H9 (cell line): ENCODE measurements around the gene MFSD12. TPM values are rescaled to one million over a fixed set of nuclear protein-coding genes. Genes with fewer than 3 reads are reported as not detected.

Source experiments
- DNase-seq: peaks from one replicate; pipeline ENCODE4 v3.0.0-alpha.2; 2017
- H2AFZ ChIP-seq: one replicate; pipeline ENCODE4 v1.6.1; 2013; ENCODE audit warnings: mild to moderate bottlenecking, low read length, control low read depth, moderate library complexity
- H2AK5ac ChIP-seq: 2 replicates; pipeline ENCODE4 v1.6.1; 2013; ENCODE audit warnings: low read length, control low read depth, mixed read lengths; ENCODE audit not compliant: insufficient read length
- H2BK120ac ChIP-seq: one replicate; pipeline ENCODE4 v1.6.1; 2013; ENCODE audit warnings: low read depth, mild to moderate bottlenecking, low read length, control low read depth, inconsistent platforms; ENCODE audit not compliant: poor library complexity, severe bottlenecking
- H2BK12ac ChIP-seq: 2 replicates; pipeline ENCODE4 v1.6.1; 2013; ENCODE audit warnings: low read length, control low read depth, mixed read lengths, low read depth; ENCODE audit not compliant: insufficient read length
- H2BK15ac ChIP-seq: 2 replicates; pipeline ENCODE4 v1.6.1; 2013; ENCODE audit warnings: low read depth, low read length, control low read depth
- H2BK20ac ChIP-seq: one replicate; pipeline ENCODE4 v1.6.1; 2013; ENCODE audit warnings: low read depth, mild to moderate bottlenecking, low read length, control low read depth, inconsistent platforms; ENCODE audit not compliant: poor library complexity, severe bottlenecking
- H2BK5ac ChIP-seq: 2 replicates; pipeline ENCODE4 v1.6.1; 2013; ENCODE audit warnings: low read length, control low read depth, mixed read lengths; ENCODE audit not compliant: insufficient read length
- H3K14ac ChIP-seq: 2 replicates; pipeline ENCODE4 v1.6.1; 2013; ENCODE audit warnings: low read length, control low read depth; ENCODE audit not compliant: insufficient read depth
- H3K18ac ChIP-seq: 2 replicates; pipeline ENCODE4 v1.6.1; 2013; ENCODE audit warnings: low read depth, mild to moderate bottlenecking, mixed read lengths, low read length, control low read depth; ENCODE audit not compliant: insufficient read length
- H3K23ac ChIP-seq: 2 replicates; pipeline ENCODE4 v1.6.1; 2013; ENCODE audit warnings: low read length, control low read depth, mixed read lengths, low read depth; ENCODE audit not compliant: insufficient read length
- H3K23me2 ChIP-seq: 2 replicates; pipeline ENCODE4 v1.6.1; 2013; ENCODE audit warnings: low read depth, mild to moderate bottlenecking, mixed read lengths, low read length, control low read depth; ENCODE audit not compliant: insufficient read length, poor library complexity, severe bottlenecking
- H3K27ac ChIP-seq: 2 replicates; pipeline ENCODE4 v1.5.1; 2013; ENCODE audit warnings: low read length, control low read depth, mixed read lengths, low read depth; ENCODE audit not compliant: insufficient read length
- H3K27me3 ChIP-seq: 2 replicates; pipeline ENCODE4 v1.6.1; 2013; ENCODE audit warnings: low read length, control low read depth, inconsistent platforms; ENCODE audit not compliant: insufficient read depth
- H3K4ac ChIP-seq: 2 replicates; pipeline ENCODE4 v1.6.1; 2013; ENCODE audit warnings: low read depth, mild to moderate bottlenecking, control low read depth, inconsistent platforms, low read length, moderate library complexity
- H3K4me1 ChIP-seq: 2 replicates; pipeline ENCODE4 v1.6.1; 2013; ENCODE audit warnings: low read length, control low read depth, inconsistent platforms; ENCODE audit not compliant: insufficient read depth
- H3K4me2 ChIP-seq: 2 replicates; pipeline ENCODE4 v1.6.1; 2013; ENCODE audit warnings: low read length, control low read depth, mixed read lengths; ENCODE audit not compliant: insufficient read length, insufficient read depth
- H3K56ac ChIP-seq: 2 replicates; pipeline ENCODE4 v1.6.1; 2013; ENCODE audit warnings: low read depth, mild to moderate bottlenecking, mixed read lengths, low read length, control low read depth; ENCODE audit not compliant: insufficient read length
- H3K79me1 ChIP-seq: 2 replicates; pipeline ENCODE4 v1.6.1; 2013; ENCODE audit warnings: low read depth, mild to moderate bottlenecking, moderate library complexity, low read length, control low read depth, inconsistent platforms; ENCODE audit not compliant: insufficient read depth, poor library complexity, severe bottlenecking
- H3K79me2 ChIP-seq: 2 replicates; pipeline ENCODE4 v1.6.1; 2013; ENCODE audit warnings: low read length, control low read depth, inconsistent platforms; ENCODE audit not compliant: insufficient read depth
- H3K9ac ChIP-seq: 2 replicates; pipeline ENCODE4 v1.6.1; 2013; ENCODE audit warnings: low read length, control low read depth, mixed read lengths; ENCODE audit not compliant: insufficient read length; ENCODE audit errors: extremely low read depth
- H3K9me3 ChIP-seq: one replicate; pipeline ENCODE4 v1.6.1; 2013; ENCODE audit warnings: low read depth, low read length, inconsistent platforms; ENCODE audit not compliant: control insufficient read depth
- H3T11ph ChIP-seq: one replicate; pipeline ENCODE4 v1.6.1; 2013; ENCODE audit warnings: mild to moderate bottlenecking, low read length, control low read depth, inconsistent platforms
- H4K20me1 ChIP-seq: one replicate; pipeline ENCODE4 v1.6.1; 2013; ENCODE audit not compliant: control insufficient read depth, insufficient read length, insufficient read depth
- H4K5ac ChIP-seq: 2 replicates; pipeline ENCODE4 v1.6.1; 2013; ENCODE audit warnings: low read depth, mild to moderate bottlenecking, mixed read lengths, low read length, control low read depth; ENCODE audit not compliant: insufficient read length
- H4K8ac ChIP-seq: replicated peaks from 2 replicates; pipeline ENCODE4 v1.6.1; 2013; ENCODE audit warnings: low read length, control low read depth, mixed read lengths, low read depth; ENCODE audit not compliant: insufficient read length
- H4K91ac ChIP-seq: 2 replicates; pipeline ENCODE4 v1.6.1; 2013; ENCODE audit warnings: low read depth, mild to moderate bottlenecking, moderate library complexity, mixed read lengths, low read length, control low read depth; ENCODE audit not compliant: insufficient read length
- H3K27ac Mint-ChIP-seq, 3 experiments: 2 replicates in 2 of 3; 3 replicates in 1 of 3; pipeline ENCODE4 v1.8.0; 2020 to 2021; ENCODE audit warnings: mixed read lengths in 3 of 3, mild to moderate bottlenecking in 1 of 3, moderate library complexity in 1 of 3
- H3K27me3 Mint-ChIP-seq: 2 replicates; pipeline ENCODE4 v1.8.0; 2021; ENCODE audit warnings: low read depth, mild to moderate bottlenecking, moderate library complexity, mixed read lengths
- H3K36me3 Mint-ChIP-seq, 3 experiments: 2 replicates in 2 of 3; 3 replicates in 1 of 3; pipeline ENCODE4 v1.8.0; 2020 to 2021; ENCODE audit warnings: low read depth in 3 of 3, mixed read lengths in 3 of 3; ENCODE audit not compliant: insufficient read depth in 1 of 3
- H3K4me1 Mint-ChIP-seq, 2 experiments: 2 replicates each; pipeline ENCODE4 v1.8.0; 2020; ENCODE audit warnings: mixed read lengths in 2 of 2
- H3K4me3 Mint-ChIP-seq, 2 experiments: 2 replicates in 1 of 2; 3 replicates in 1 of 2; pipeline ENCODE4 v1.8.0; 2020 to 2021; ENCODE audit warnings: mild to moderate bottlenecking in 2 of 2, mixed read lengths in 2 of 2, moderate library complexity in 1 of 2
- H3K9me3 Mint-ChIP-seq, 2 experiments: 2 replicates in 1 of 2; 3 replicates in 1 of 2; pipeline ENCODE4 v1.8.0; 2020; ENCODE audit warnings: mild to moderate bottlenecking in 2 of 2, mixed read lengths in 2 of 2, moderate library complexity in 1 of 2
- CTCF ChIP-seq: fragments of 200-600 bp; sonication (generic); conservative IDR thresholded peaks from 3 replicates; pipeline ENCODE4 v1.8.0; 2021; ENCODE audit warnings: antibody characterized with exemption, mild to moderate bottlenecking
- WGBS: extraction: QIAGEN DNeasy Blood & Tissue Kit; methylation state at CpG from one replicate; pipeline ENCODE4 v1.1.7; 2013; ENCODE audit warnings: missing lambda C conversion rate, low lambda C conversion rate, mixed read lengths; ENCODE audit not compliant: insufficient read length; ENCODE audit errors: extremely low coverage; 5-methylcytosine and 5-hydroxymethylcytosine counted together
- total RNA-seq: library from RNA; stranded (reverse); gene quantifications from 2 replicates; pipeline ENCODE4 v1.2.1, GENCODE V29; 2021

Gene MFSD12
- total RNA-seq, 1 experiment from 2014 or later = 58.8 TPM

DNA sequence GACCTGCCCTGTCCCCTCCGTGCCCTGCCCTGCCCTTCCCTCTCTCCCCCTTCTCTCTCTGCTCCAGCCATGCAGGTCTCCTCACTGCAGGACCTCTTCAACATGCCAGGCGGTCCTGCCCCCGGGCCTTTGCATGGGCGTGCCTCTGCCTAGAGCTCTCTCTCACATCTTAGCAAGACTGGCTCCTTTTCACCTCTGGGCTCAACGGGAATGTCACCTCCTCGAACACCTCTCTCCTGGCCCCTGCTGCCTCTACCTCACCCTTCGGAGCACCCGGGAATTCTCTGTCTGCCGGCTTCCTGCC, 5.6 kb downstream of the MFSD12 start:
- Histone ChIP-seq H3K23me2 (peaks cover 3% of the 10 kb centered on the region), H2BK5ac (no peak overlapping the region), H4K91ac (no peak overlapping the region), H3K9me3 (no peaks in the 10 kb centered on the region), H3K4ac (no peak overlapping the region), H3K27me3 (no peaks in the 10 kb centered on the region; the same call in 1 of the 2 replicates), H4K5ac (no peak overlapping the region), H4K8ac (no peak overlapping the region), H2AK5ac (no peak overlapping the region), H3K27ac (no peak overlapping the region), H3K4me1 (no peaks in the 10 kb centered on the region), H3K14ac (no peak overlapping the region), H2BK120ac (no peak overlapping the region), H3K4me2 (no peak overlapping the region), H3K79me2 (no peaks in the 10 kb centered on the region), H2BK20ac (no peak overlapping the region), H2BK15ac (no peak overlapping the region), H2AFZ (no peak overlapping the region), H4K20me1 (peaks cover 3% of the 10 kb centered on the region), H3K79me1 (no peaks in the 10 kb centered on the region), H3T11ph (no peak overlapping the region), H3K9ac (no peak overlapping the region), H3K18ac (no peak overlapping the region), H2BK12ac (no peak overlapping the region), H3K56ac (no peak overlapping the region), H3K23ac (no peak overlapping the region)
- Mint-ChIP-seq H3K36me3 (peaks cover 4 to 6% (median 5%) of the 10 kb centered on the region in 3 experiments; a peak in 4 of 7 replicates), H3K27ac (no peak overlapping the region), H3K9me3 (no peaks in the 10 kb centered on the region), H3K4me3 (peak overlapping the region in 1 of 2 experiments; percentile 56; a peak in 1 of 5 replicates), H3K27me3 (peaks cover 10% of the 10 kb centered on the region), H3K4me1 (peaks cover 6 to 9% of the 10 kb centered on the region in 2 experiments)
- DNase-seq = no peak
- no CpG with 5 or more reads among the region's 9 CpGs for WGBS
- TF ChIP-seq CTCF = no peak
